T-cell (primary cell): ENCODE data around the gene CFAP251. TPM values are rescaled to one million over a fixed set of nuclear protein-coding genes. Genes with fewer than 3 reads are reported as not detected.

Source experiments
- ATAC-seq, 4 experiments: fragments of 200-7000 bp in 3 of 4; fragments of 150-1000 bp in 1 of 4; cut with Tn5 transposase; replicated peaks in 1 of 4; 1 replicate in 3 of 4; 2 replicates in 1 of 4; pipeline ENCODE4 v1.10.0; 2021; ENCODE audit warnings: moderate library complexity in 3 of 4, mild to moderate bottlenecking in 2 of 4, moderate number of reproducible peaks in 1 of 4
- CTCF ChIA-PET, 2 donors: fragments of 300-600 bp; sonication (Branson Sonifier 250); formaldehyde crosslinking; loops; one replicate each; lab custom pipeline; 2022; ENCODE audit warnings: antibody characterized with exemption in 2 of 2; lab: Charles Lee
- POLR2A ChIA-PET, 2 donors: fragments of 300-600 bp; sonication (Branson Sonifier 250); formaldehyde crosslinking; loops; one replicate each; lab custom pipeline; 2022; ENCODE audit warnings: antibody characterized with exemption in 2 of 2; lab: Charles Lee
- DNase-seq, 35 experiments: peaks; one replicate each; pipeline versions ENCODE4 v3.0.0 to v3.0.0-alpha.2; 2013 to 2023
- H3K27ac ChIP-seq: one replicate; pipeline ENCODE4 v1.5.1; 2013; ENCODE audit warnings: low read length
- H3K27me3 ChIP-seq, 2 experiments: replicated peaks in 1 of 2; 1 replicate in 1 of 2; 2 replicates in 1 of 2; pipeline versions ENCODE4 v1.6.1 to v1.7.0; 2013; ENCODE audit warnings: low read length in 1 of 2, mixed read lengths in 1 of 2; ENCODE audit not compliant: control insufficient read depth in 2 of 2, insufficient read depth in 2 of 2; ENCODE audit errors: extremely low read depth in 1 of 2
- H3K36me3 ChIP-seq, 2 donors: 1 replicate in 1 of 2; 2 replicates in 1 of 2; pipeline versions ENCODE4 v1.6.1 to v1.7.0; 2013; ENCODE audit warnings: low read length in 1 of 2; ENCODE audit not compliant: control insufficient read depth in 2 of 2, insufficient read depth in 1 of 2; ENCODE audit errors: extremely low read depth in 1 of 2
- H3K4me1 ChIP-seq, 2 experiments: 1 replicate in 1 of 2; 2 replicates in 1 of 2; pipeline versions ENCODE4 v1.6.1 to v1.7.0; 2013; ENCODE audit warnings: low read length in 2 of 2, mixed read lengths in 1 of 2; ENCODE audit not compliant: insufficient read depth in 2 of 2, control insufficient read depth in 1 of 2; ENCODE audit errors: extremely low read depth in 1 of 2
- H3K4me3 ChIP-seq, 2 donors: 1 replicate in 1 of 2; 2 replicates in 1 of 2; pipeline versions ENCODE4 v1.5.1 to v1.7.0; 2013; ENCODE audit warnings: mild to moderate bottlenecking in 2 of 2, low read length in 1 of 2, moderate library complexity in 1 of 2; ENCODE audit not compliant: control insufficient read depth in 1 of 2; ENCODE audit errors: extremely low read depth in 1 of 2
- H3K9me3 ChIP-seq: 2 replicates; pipeline ENCODE4 v1.7.0; 2013
- H3K27ac Mint-ChIP-seq, 2 donors: one replicate each; pipeline ENCODE4 v1.8.0; 2020 to 2021; ENCODE audit warnings: mild to moderate bottlenecking in 2 of 2, mixed read lengths in 2 of 2
- H3K27me3 Mint-ChIP-seq, 2 donors: one replicate each; pipeline ENCODE4 v1.8.0; 2021 to 2022; ENCODE audit warnings: mixed read lengths in 2 of 2
- H3K36me3 Mint-ChIP-seq: one replicate; pipeline ENCODE4 v1.8.0; 2021; ENCODE audit warnings: mixed read lengths
- H3K4me1 Mint-ChIP-seq, 3 donors: one replicate each; pipeline ENCODE4 v1.8.0; 2020 to 2022; ENCODE audit warnings: mixed read lengths in 3 of 3, mild to moderate bottlenecking in 1 of 3
- H3K4me3 Mint-ChIP-seq, 3 donors: one replicate each; pipeline ENCODE4 v1.8.0; 2020 to 2022; ENCODE audit warnings: mild to moderate bottlenecking in 3 of 3, mixed read lengths in 3 of 3, moderate library complexity in 3 of 3
- H3K9me3 Mint-ChIP-seq, 3 donors: one replicate each; pipeline ENCODE4 v1.8.0; 2020 to 2022; ENCODE audit warnings: mixed read lengths in 3 of 3
- WGBS: methylation state at CpG from one replicate; pipeline ENCODE4 v1.1.5; 2013; ENCODE audit warnings: missing lambda C conversion rate; ENCODE audit not compliant: insufficient coverage; 5-methylcytosine and 5-hydroxymethylcytosine counted together
- total RNA-seq, 35 experiments: library from RNA in 6 of 35; stranded (reverse) in 6 of 35; fragments of 120-200 nt in 1 of 35; gene quantifications; one replicate each; pipeline versions ENCODE4 v1.2.1 to v1.2.4 and lab custom pipeline; 2013 to 2026

Gene CFAP251
- total RNA-seq, 5 donors from 2014 or later (not counting 1 experiment from before 2014, with no cell fraction given) = 0.50 to 0.61 (median 0.57) TPM

DNA sequence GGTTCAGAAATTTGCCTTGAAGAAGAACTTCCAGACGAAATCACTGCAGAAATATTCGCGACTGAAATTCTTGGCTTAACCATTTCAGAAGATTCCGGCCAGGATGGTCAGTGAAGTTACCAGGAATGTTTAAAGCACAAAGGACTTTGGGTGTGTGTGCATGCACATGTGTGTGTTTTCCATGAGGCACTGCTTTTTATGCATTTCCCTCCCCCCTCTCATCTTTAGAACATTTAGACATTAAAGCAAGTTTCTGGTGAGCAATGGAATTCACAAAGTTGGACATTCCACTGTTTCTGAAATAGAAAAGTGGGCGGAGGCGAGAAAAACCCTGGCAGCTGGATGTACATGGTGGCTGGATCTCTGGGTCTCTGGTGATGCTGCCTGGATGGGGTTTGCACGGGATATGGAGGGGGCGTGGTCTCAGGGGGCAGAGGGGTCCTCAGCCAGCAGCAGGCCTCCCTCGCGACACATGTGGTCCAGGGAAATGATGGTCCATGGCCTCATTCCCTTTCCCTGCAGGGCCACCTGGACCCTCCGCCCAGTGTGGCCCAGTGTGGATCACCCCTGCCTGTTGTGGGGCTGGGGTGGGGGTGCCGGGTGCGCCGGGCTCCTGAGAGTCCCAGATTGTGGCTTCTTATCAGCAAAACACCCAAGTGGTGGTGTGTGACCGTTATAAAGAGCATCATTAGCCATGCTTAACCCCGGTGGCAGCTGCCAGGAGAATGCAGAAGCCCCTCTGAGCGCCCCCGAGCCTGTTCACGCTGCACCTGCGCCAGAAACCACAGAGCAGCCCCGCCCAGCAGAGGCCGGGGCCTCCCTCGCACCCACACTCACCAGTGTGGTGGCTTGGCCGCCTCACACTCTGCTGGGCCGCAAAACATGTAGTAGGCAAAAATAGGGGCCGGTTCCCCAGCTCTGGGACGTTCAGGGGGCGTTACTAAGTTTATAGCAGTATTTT is 85.5 kb downstream of the CFAP251 start:
- Histone ChIP-seq H3K9me3 (no peaks in the 10 kb centered on the region), H3K4me3 (peak overlapping the region in 1 of 2 donors; percentile 29), H3K27me3 (peaks cover 0 to 33% of the 10 kb centered on the region in 2 experiments), H3K36me3 (peaks cover 0 to 3% of the 10 kb centered on the region in 2 donors), H3K4me1 (peaks cover 31 to 44% of the 10 kb centered on the region in 2 experiments), H3K27ac (no peak overlapping the region)
- peaks cover 0 to 15% of the 10 kb centered on the region in 2 donors for H3K27me3 Mint-ChIP-seq
- peaks cover 20 to 39% (median 36%) of the 10 kb centered on the region in 3 donors for H3K4me1 Mint-ChIP-seq
- 29% methylated on average over 16 of the region's 28 CpGs for WGBS
- peaks cover 0 to 4% (median 2%) of the 10 kb centered on the region in 3 donors for H3K9me3 Mint-ChIP-seq
- DNase-seq (peak in 6 of 35 experiments; percentile 8 to 25 (median 14)), ATAC-seq (peak in 2 of 4 experiments; percentile 35 to 55)
- ChIA-PET POLR2A (no interaction called here), CTCF (no interaction called here)
- no peak overlapping the region for H3K27ac Mint-ChIP-seq
- H3K4me3 Mint-ChIP-seq = peak overlapping the region in 1 of 3 donors; percentile 83
- peaks cover 5% of the 10 kb centered on the region for H3K36me3 Mint-ChIP-seq

DNA sequence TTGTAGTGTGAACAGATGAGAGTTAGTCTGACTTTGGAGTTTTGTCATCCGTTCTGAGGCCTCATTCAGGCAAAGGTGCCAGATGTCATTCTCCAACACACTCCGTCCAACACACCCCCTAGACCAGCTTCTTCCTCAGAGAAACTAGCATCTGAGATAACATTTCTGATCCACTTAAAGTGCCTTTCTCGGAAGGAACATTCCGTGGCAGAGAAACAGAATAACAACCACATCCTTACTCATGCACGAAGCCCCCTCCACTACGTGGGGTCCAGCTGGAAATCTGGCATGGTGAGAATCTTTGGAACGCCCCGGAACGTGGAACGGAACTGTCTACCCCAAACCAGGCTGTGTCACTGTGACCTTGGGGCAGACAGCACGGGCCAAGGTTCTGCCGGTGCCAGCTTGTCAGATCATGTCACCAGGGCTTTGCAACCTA is 86.3 kb downstream of the CFAP251 start:
- Mint-ChIP-seq H3K4me3 (peak overlapping the region in 1 of 3 donors; percentile 83), H3K27me3 (peaks cover 0 to 14% of the 10 kb centered on the region in 2 donors), H3K36me3 (peaks cover 3% of the 10 kb centered on the region), H3K27ac (no peak overlapping the region), H3K9me3 (peaks cover 0 to 2% (median under 1%) of the 10 kb centered on the region in 3 donors), H3K4me1 (peaks cover 20 to 39% (median 36%) of the 10 kb centered on the region in 3 donors)
- 76% methylated on average over 10 of the region's 12 CpGs for WGBS
- ChIA-PET CTCF (no interaction called here), POLR2A (no interaction called here)
- Histone ChIP-seq H3K9me3 (no peaks in the 10 kb centered on the region), H3K27ac (no peak overlapping the region), H3K36me3 (peaks cover 0 to 3% of the 10 kb centered on the region in 2 donors), H3K4me3 (peak overlapping the region in 1 of 2 donors; percentile 29), H3K27me3 (peaks cover 0 to 33% of the 10 kb centered on the region in 2 experiments), H3K4me1 (peaks cover 31 to 44% of the 10 kb centered on the region in 2 experiments)
- ATAC-seq (peak in 2 of 4 experiments; percentile 7 to 35), DNase-seq (no peak)

DNA sequence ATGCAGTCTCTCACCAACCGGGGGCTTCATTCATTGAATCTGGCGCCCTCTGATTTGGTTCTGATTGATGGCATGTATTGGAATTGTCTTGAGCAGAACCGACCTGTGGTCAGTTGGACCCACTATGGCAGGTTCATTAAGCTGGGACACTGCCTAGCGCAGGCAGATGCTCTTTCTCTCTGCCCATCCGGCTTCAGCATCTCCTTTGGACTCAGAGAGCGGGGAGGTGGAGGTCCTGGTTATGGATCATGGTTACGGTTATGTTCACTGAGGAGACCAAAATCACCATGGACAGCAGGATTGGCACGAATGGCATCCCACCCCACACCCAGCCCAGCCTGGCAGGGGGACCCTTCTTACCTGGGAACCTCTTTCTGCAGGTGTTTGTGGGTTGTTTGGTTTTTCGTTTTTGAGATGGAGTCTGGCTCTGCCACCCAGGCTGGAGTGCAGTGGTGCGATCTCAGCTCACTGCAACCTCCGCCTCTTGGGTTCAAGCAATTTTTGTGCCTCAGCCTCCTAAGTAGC is 86.9 kb downstream of the CFAP251 start:
- WGBS = 85% methylated on average over 6 of the region's 11 CpGs
- no peaks in the 10 kb centered on the region for H3K9me3 Mint-ChIP-seq
- no peak overlapping the region for H3K27ac Mint-ChIP-seq
- Histone ChIP-seq H3K27ac (no peak overlapping the region), H3K27me3 (peaks cover 0 to 33% of the 10 kb centered on the region in 2 experiments), H3K4me3 (peak overlapping the region in 1 of 2 donors; percentile 8), H3K4me1 (peaks cover 31 to 44% of the 10 kb centered on the region in 2 experiments), H3K36me3 (peaks cover 0 to 3% of the 10 kb centered on the region in 2 donors), H3K9me3 (no peaks in the 10 kb centered on the region)
- H3K27me3 Mint-ChIP-seq = peaks cover 0 to 11% of the 10 kb centered on the region in 2 donors
- ATAC-seq = no peak
- CTCF ChIA-PET = no interaction called here
- no peaks in the 10 kb centered on the region for H3K36me3 Mint-ChIP-seq
- no peak for DNase-seq
- H3K4me1 Mint-ChIP-seq = peaks cover 20 to 39% (median 36%) of the 10 kb centered on the region in 3 donors
- H3K4me3 Mint-ChIP-seq = peak overlapping the region in 1 of 3 donors; percentile 83
- POLR2A ChIA-PET = no interaction called here

DNA sequence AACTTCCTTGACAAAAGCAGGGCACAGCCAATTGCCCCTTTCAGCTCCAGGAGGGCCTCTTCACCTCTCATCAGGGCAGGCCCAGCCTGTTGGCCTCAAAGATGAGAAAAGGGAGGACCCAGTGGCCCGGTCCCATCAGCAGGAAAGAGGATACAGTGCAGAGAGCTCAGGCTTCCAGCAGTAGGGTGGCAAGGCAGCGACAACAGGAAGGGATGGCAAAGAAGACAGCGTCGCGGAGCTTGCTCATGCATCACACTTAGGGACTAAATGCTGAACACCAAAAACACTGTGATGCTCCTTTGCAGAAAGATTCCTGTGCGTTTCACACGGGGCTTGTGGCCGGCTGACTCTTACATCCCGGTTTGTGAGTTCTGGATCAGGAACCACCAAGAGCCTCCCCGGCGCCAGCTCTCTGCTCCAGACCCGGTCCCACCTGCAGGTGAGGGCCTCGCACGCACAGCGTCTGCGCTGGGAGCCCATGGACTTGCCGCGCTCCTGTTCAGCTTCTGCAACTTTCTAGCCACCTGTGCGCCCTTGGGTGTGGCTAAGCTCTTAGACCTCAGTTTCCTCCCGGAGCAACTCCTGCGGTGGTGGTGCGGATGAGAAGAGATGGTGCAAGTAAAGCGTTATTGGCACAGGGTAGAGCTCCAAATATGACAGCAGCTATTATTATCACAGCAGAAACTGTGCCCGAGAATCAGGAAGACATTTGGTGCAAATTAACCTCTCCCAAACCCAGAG is 88.0 kb downstream of the CFAP251 start:
- peak overlapping the region; percentile 22 to 83 (median 62) for H3K4me3 Mint-ChIP-seq
- ChIA-PET CTCF (interaction anchor here (0.5 to 0.7 kb wide), 4 partner anchors 13 to 282 kb away, joined by 3 to 5 read pairs (median 4); partner anchors contain the start of gene RHOF (in 1 of the 2)), POLR2A (interaction anchor here (0.6 to 0.7 kb wide), 2 partner anchors 85 to 752 kb away, joined by 4 to 8 read pairs; no protein-coding TSS in a partner anchor)
- 13% methylated on average over 19 of the region's 24 CpGs for whole genome bisulfite sequencing
- H3K9me3 ChIP-seq = no peaks in the 10 kb centered on the region
- H3K4me1 ChIP-seq = peaks cover 31 to 44% of the 10 kb centered on the region in 2 experiments
- H3K27ac ChIP-seq = no peak overlapping the region
- no peaks in the 10 kb centered on the region for H3K9me3 Mint-ChIP-seq
- H3K4me3 ChIP-seq = peak overlapping the region; percentile 16 to 58
- H3K27ac Mint-ChIP-seq = peak overlapping the region; percentile 67 to 77
- H3K36me3 ChIP-seq = peaks cover 0 to 3% of the 10 kb centered on the region in 2 donors
- peaks cover 0 to 33% of the 10 kb centered on the region in 2 experiments for H3K27me3 ChIP-seq
- peaks cover 0 to 12% of the 10 kb centered on the region in 2 donors for H3K27me3 Mint-ChIP-seq
- DNase-seq (peak in 6 of 35 experiments; percentile 3 to 38 (median 20)), ATAC-seq (peak; percentile 57 to 78 (median 74))
- peaks cover 20 to 39% (median 36%) of the 10 kb centered on the region in 3 donors for H3K4me1 Mint-ChIP-seq
- no peaks in the 10 kb centered on the region for H3K36me3 Mint-ChIP-seq

DNA sequence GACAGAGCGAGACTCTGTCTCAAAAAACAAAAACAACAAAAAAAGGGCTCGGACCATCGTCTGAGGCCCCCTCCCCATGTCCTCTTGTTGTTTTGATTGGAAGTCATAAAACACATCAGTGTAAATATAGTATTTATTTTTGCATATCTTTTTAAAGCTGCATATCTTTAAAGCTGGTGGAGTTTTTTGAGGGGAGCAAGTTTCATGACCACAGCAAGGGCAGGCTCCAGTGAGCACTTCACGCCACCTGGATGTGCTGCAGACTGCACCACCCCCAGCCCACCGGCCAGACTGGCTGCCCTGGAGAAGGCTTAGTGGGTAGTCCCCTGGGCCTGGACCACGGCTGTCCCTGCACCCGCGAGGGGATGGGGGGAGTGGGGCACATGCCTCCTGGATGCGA is 91.3 kb downstream of the CFAP251 start:
- no peak overlapping the region for H3K4me3 ChIP-seq
- POLR2A ChIA-PET = no interaction called here

More for the DNA sequence above, 91.3 kb downstream of the CFAP251 start:
- Histone ChIP-seq H3K36me3 (no peaks in the 10 kb centered on the region), H3K9me3 (no peaks in the 10 kb centered on the region), H3K27me3 (peaks cover 0 to 28% of the 10 kb centered on the region in 2 experiments), H3K4me1 (peaks cover 21 to 33% of the 10 kb centered on the region in 2 experiments), H3K27ac (no peak overlapping the region)
- Mint-ChIP-seq H3K9me3 (no peaks in the 10 kb centered on the region), H3K4me1 (peaks cover 14 to 26% (median 25%) of the 10 kb centered on the region in 3 donors), H3K27me3 (peaks cover 0 to 11% of the 10 kb centered on the region in 2 donors), H3K4me3 (no peak overlapping the region), H3K27ac (no peak overlapping the region), H3K36me3 (no peaks in the 10 kb centered on the region)
- 100% methylated on average over 3 of the region's 9 CpGs for WGBS
- DNase-seq (no peak), ATAC-seq (no peak)
- CTCF ChIA-PET = interaction anchor here in 1 of 2 donors (0.6 kb wide), 1 partner anchor 152 kb away, joined by 3 read pairs; no protein-coding TSS in a partner anchor
